Panc1 (cell line): Measurements from ENCODE around the gene DNAJA3. TPM values are rescaled to one million over a fixed set of nuclear protein-coding genes. Genes with fewer than 3 reads are reported as not detected.

Experiments
- ATAC-seq: fragments of 200-7000 bp; cut with Tn5 transposase; 2 replicates; pipeline ENCODE4 v1.9.1; 2020; ENCODE audit warnings: mild to moderate bottlenecking, moderate library complexity
- BruUV-seq: library from RNA; stranded (reverse); fragments of 400-500 nt; replicated peaks from 2 replicates; lab custom pipeline; 2021; lab: Mats Ljungman, UMichigan
- CTCF ChIA-PET: fragments of 300-600 bp; sonication (Branson Sonifier 250); formaldehyde crosslinking; loops from one replicate; lab custom pipeline; 2022; ENCODE audit warnings: antibody characterized with exemption; lab: Charles Lee
- POLR2A ChIA-PET: fragments of 300-600 bp; sonication (Branson Sonifier 250); formaldehyde crosslinking; loops from one replicate; lab custom pipeline; 2022; ENCODE audit warnings: antibody characterized with exemption; lab: Charles Lee
- DNase-seq: peaks from one replicate; pipeline ENCODE4 v3.0.0-alpha.2; 2010; ENCODE audit warnings: low read depth, low spot score
- H3K27ac ChIP-seq: 2 replicates; pipeline ENCODE4 v1.5.1; 2011; ENCODE audit warnings: mild to moderate bottlenecking, low read length, inconsistent platforms
- H3K27me3 ChIP-seq: fragments of 200-500 bp; sonication (Bioruptor generic); 2 replicates; pipeline ENCODE4 v1.6.0; 2014; ENCODE audit warnings: low read length, inconsistent platforms; ENCODE audit not compliant: control insufficient read depth, insufficient read depth
- H3K36me3 ChIP-seq: fragments of 200-500 bp; sonication (Bioruptor generic); 2 replicates; pipeline ENCODE4 v1.5.1; 2014; ENCODE audit warnings: inconsistent platforms, mild to moderate bottlenecking, low read length, moderate library complexity; ENCODE audit not compliant: control insufficient read depth, insufficient read depth
- H3K4me1 ChIP-seq: 2 replicates; pipeline ENCODE4 v1.5.1; 2011; ENCODE audit warnings: inconsistent platforms, mild to moderate bottlenecking, low read length, moderate library complexity; ENCODE audit not compliant: control insufficient read depth, insufficient read depth
- H3K4me3 ChIP-seq, 2 experiments: 2 replicates each; pipeline ENCODE4 v1.5.1; 2011 to 2012; ENCODE audit warnings: low read depth in 2 of 2, low read length in 2 of 2, mild to moderate bottlenecking in 2 of 2, inconsistent platforms in 1 of 2, moderate library complexity in 1 of 2
- H3K9me3 ChIP-seq: fragments of 200-500 bp; sonication (Bioruptor generic); 2 replicates; pipeline ENCODE4 v1.5.1; 2014; ENCODE audit warnings: low read depth, mild to moderate bottlenecking, inconsistent platforms, low read length, moderate library complexity; ENCODE audit not compliant: control insufficient read depth, insufficient read depth
- CTCF ChIP-seq: fragments of 450-650 bp; IDR thresholded peaks from 2 replicates; pipeline ENCODE4 v1.5.1; 2017; ENCODE audit warnings: mild to moderate bottlenecking
- POLR2AphosphoS5 ChIP-seq: IDR thresholded peaks from 2 replicates; pipeline ENCODE4 v1.6.1; 2012; ENCODE audit warnings: mild to moderate bottlenecking, low read depth, low read length, moderate library complexity
- SIN3A ChIP-seq: IDR thresholded peaks from 2 replicates; pipeline ENCODE4 v1.6.1; 2012; ENCODE audit warnings: low read depth, mild to moderate bottlenecking, low read length, moderate library complexity, borderline replicate concordance; ENCODE audit not compliant: insufficient read depth
- TCF7L2 ChIP-seq: IDR thresholded peaks from 2 replicates; pipeline ENCODE4 v1.6.1; 2011; ENCODE audit warnings: mild to moderate bottlenecking, low read depth, low read length, inconsistent platforms
- in situ Hi-C: cut with HindIII; loops from 2 replicates; pipeline ENCODE4 v1.10.0; 2016; ENCODE audit warnings: low sequenced_read_pairs, low pct_unique_long_range_greater_than_20kb
- intact Hi-C: fragments of 100-400 bp; cut with micrococcal nuclease; formaldehyde crosslinking; loops from one replicate; pipeline ENCODE4 v1.10.0; 2022; ENCODE audit not compliant: unreplicated experiment
- total RNA-seq: library from RNA; stranded (reverse); gene quantifications from one replicate; pipeline ENCODE4 v1.2.1, GENCODE V29; 2021; ENCODE audit not compliant: unreplicated experiment
- TF ChIP-seq, protein P1 (sequence below), 2 experiments: IDR thresholded peaks; 2 replicates each; pipeline ENCODE4 v1.6.1; 2011 to 2012; ENCODE audit warnings: low read depth in 2 of 2, control low read depth in 1 of 2, low read length in 1 of 2, mild to moderate bottlenecking in 1 of 2, moderate library complexity in 1 of 2; ENCODE audit not compliant: insufficient read depth in 1 of 2

Gene DNAJA3
- total RNA-seq, 1 experiment from 2014 or later = 68.7 TPM

GRCh38 chr16:4450430-4450829, 24.8 kb downstream of the DNAJA3 start:
- in situ Hi-C loops (no loop called here), intact Hi-C loops (no loop called here)
- ATAC-seq (no peak), DNase-seq (no peak)
- Histone ChIP-seq H3K4me1 (no peaks in the 10 kb centered on the region), H3K9me3 (no peaks in the 10 kb centered on the region), H3K27ac (no peak overlapping the region), H3K36me3 (peaks cover 4% of the 10 kb centered on the region), H3K4me3 (no peak overlapping the region), H3K27me3 (no peaks in the 10 kb centered on the region)
- POLR2A ChIA-PET = no interaction called here
- BruUV-seq = no TSS peak
- TF ChIP-seq SIN3A = no peak
- TF ChIP-seq, protein P1, sequence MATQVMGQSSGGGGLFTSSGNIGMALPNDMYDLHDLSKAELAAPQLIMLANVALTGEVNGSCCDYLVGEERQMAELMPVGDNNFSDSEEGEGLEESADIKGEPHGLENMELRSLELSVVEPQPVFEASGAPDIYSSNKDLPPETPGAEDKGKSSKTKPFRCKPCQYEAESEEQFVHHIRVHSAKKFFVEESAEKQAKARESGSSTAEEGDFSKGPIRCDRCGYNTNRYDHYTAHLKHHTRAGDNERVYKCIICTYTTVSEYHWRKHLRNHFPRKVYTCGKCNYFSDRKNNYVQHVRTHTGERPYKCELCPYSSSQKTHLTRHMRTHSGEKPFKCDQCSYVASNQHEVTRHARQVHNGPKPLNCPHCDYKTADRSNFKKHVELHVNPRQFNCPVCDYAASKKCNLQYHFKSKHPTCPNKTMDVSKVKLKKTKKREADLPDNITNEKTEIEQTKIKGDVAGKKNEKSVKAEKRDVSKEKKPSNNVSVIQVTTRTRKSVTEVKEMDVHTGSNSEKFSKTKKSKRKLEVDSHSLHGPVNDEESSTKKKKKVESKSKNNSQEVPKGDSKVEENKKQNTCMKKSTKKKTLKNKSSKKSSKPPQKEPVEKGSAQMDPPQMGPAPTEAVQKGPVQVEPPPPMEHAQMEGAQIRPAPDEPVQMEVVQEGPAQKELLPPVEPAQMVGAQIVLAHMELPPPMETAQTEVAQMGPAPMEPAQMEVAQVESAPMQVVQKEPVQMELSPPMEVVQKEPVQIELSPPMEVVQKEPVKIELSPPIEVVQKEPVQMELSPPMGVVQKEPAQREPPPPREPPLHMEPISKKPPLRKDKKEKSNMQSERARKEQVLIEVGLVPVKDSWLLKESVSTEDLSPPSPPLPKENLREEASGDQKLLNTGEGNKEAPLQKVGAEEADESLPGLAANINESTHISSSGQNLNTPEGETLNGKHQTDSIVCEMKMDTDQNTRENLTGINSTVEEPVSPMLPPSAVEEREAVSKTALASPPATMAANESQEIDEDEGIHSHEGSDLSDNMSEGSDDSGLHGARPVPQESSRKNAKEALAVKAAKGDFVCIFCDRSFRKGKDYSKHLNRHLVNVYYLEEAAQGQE (IDR thresholded peaks at IDR 0.05; ENCODE audit: insufficient read depth in 1 of 2, low read depth in 2 of 2, low read length in 1 of 2) = no peak
- no peak for TF ChIP-seq TCF7L2
- no peak for TF ChIP-seq POLR2AphosphoS5
- TF ChIP-seq CTCF = no peak
- CTCF ChIA-PET = no interaction called here

- in situ Hi-C loops (no loop called here), intact Hi-C loops (no loop called here)
- Histone ChIP-seq H3K27ac (peak overlapping the region; percentile 24; the same call in 1 of the 2 replicates), H3K36me3 (peaks cover 4% of the 10 kb centered on the region), H3K4me1 (no peaks in the 10 kb centered on the region), H3K27me3 (no peaks in the 10 kb centered on the region), H3K4me3 (no peak overlapping the region), H3K9me3 (no peaks in the 10 kb centered on the region)
- ChIA-PET CTCF (no interaction called here), POLR2A (no interaction called here)
- ATAC-seq = no peak
- DNase-seq = no peak
- no TSS peak for BruUV-seq
- TF ChIP-seq CTCF (no peak), SIN3A (no peak), POLR2AphosphoS5 (no peak), TCF7L2 (no peak)
- TF ChIP-seq, protein P1 (IDR thresholded peaks at IDR 0.05; ENCODE audit: insufficient read depth in 1 of 2, low read depth in 2 of 2, low read length in 1 of 2) = no peak
Measured at GRCh38 chr16:4450931-4451519, 25.4 kb downstream of the DNAJA3 start.
